Measurements from ENCODE around the gene IL32.

IL32 gene

DNA sequence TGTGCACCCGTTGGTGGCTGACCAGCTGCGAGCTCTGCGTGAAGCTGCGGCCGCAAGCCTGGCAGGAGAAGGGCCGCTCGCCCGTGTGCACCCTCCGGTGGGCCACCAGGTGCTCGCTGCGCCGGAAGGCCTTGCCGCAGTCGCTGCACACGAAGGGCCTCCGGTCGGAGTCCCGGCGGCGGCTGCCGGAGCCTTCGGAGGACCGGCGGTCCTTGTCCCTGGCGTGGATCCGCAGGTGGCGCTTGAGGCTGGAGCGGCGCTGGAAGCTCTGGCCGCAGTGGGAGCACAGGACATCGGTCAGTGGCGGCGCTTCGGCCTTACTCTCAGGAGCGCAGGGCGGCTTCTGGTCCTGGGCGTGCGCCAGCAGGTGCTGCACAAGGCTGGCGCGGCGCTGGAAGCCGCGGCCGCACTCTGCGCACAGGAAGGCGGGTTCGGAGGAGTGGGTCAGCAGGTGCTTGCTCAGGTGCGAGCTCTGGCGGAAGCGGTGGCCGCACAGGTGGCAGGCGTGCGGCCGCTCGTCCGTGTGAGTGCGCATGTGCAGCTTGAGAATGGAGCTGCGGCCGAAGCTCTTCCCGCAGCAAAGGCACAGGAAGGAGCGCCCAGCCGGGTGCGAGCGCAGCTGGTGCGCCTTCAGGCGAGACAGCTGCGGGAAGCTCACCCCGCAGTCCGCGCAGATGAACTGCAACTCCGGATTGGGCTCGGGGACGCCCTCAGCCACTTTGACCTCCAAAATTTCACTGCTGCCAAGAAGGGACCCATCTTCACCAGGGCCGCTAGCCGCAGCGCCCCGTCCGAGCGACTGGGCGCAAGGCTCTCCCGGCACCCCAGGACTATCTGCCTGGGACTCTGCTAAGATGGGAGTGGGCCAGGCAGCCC is 24.5 kb downstream of the IL32 start:
- TF ChIP-seq, protein P1, sequence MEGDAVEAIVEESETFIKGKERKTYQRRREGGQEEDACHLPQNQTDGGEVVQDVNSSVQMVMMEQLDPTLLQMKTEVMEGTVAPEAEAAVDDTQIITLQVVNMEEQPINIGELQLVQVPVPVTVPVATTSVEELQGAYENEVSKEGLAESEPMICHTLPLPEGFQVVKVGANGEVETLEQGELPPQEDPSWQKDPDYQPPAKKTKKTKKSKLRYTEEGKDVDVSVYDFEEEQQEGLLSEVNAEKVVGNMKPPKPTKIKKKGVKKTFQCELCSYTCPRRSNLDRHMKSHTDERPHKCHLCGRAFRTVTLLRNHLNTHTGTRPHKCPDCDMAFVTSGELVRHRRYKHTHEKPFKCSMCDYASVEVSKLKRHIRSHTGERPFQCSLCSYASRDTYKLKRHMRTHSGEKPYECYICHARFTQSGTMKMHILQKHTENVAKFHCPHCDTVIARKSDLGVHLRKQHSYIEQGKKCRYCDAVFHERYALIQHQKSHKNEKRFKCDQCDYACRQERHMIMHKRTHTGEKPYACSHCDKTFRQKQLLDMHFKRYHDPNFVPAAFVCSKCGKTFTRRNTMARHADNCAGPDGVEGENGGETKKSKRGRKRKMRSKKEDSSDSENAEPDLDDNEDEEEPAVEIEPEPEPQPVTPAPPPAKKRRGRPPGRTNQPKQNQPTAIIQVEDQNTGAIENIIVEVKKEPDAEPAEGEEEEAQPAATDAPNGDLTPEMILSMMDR (IDR thresholded peaks at IDR 0.05; ENCODE audit: control insufficient read depth, extremely low read depth, insufficient read depth) = no peak
- H3K4me3 ChIP-seq (ENCODE audit: low read depth, low read length) = no peak overlapping the region
- no peak for DNase-seq (ENCODE audit: low read depth)

DNA sequence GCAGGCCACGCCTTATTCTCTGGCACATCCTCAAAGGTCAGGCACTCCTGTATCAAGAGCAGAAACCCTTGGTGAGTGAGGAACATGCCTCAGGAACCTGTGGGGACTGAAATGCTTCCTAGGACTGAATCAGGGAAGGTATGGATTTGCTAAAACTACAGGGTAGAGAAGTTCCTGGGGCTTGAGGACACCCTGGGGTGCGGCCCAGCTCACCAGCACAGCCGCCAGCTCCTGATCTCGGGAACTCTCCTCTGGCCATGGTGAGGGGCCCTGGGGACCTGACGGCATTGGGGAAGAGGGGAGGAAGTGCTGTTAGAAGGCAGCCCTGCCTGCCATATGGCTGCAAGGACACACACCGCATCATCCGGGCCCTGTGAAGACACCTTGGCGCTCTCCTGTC is 26.1 kb downstream of the IL32 start:
- TF ChIP-seq, protein P1 (IDR thresholded peaks at IDR 0.05; ENCODE audit: control insufficient read depth, extremely low read depth, insufficient read depth) = no peak

DNA sequence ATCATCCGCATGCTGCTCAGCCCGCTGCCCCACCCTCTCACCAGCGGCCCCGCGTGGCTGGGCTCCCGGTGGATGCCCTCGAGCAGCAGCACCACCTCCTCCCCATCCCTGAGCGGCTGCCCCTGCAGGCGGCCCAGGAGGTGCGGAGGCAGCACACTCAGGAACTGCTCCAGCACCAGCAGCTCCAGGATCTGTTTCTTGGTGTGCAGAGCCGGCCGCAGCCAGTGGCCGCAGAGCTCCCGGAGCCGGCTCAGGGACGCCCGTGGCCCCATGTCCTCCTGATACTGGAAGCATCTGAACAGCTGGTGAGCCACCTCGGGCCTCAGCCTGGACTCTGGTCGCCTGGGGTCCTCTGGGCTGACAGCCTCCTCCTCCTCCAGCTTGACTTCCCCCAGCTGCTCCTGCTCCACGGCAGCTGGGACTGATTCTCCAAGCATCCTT is 27.1 kb downstream of the IL32 start:
- DNase-seq (ENCODE audit: low read depth) = no peak
- TF ChIP-seq, protein P1 (IDR thresholded peaks at IDR 0.05; ENCODE audit: control insufficient read depth, extremely low read depth, insufficient read depth) = no peak
- H3K4me3 ChIP-seq (ENCODE audit: low read depth, low read length) = no peak overlapping the region

More for the DNA sequence above, 26.1 kb downstream of the IL32 start:
- H3K4me3 ChIP-seq (ENCODE audit: low read depth, low read length) = no peak overlapping the region
- no peak for DNase-seq (ENCODE audit: low read depth)

DNA sequence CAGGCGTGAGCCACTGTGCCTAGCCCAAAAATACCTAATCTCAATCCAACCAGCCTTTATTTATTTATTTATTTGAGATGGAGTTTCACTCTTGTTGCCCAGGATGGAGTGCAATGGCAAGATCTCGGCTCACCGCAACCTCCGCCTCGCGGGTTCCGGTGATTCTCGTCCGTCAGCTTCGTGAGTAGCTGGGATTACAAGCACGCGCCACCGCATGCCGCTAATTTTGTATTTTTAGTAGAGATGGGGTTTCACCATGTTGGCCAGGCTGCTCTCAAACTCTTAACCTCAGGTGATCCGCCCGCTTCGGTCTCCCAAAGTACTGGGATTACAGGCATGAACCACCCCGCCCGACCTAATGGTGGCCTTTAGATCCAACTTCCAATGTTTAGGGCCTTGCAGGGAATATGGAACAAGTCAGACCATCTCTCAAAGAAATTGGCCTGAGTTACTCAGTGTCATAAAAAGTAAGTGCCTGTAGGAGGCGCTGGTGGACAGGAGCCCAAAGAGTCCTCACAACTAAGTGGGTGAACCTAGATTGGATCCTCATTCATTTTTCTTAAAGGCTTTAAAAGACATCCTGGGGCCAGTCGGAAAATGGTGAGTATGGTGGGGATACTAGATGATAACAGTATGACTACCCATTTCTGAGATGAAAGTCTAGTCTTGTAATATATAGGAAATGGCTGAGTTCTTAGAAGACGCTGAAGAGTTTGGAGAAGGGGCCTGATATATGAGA is 29.0 kb downstream of the IL32 start:
- H3K4me3 ChIP-seq (ENCODE audit: low read depth, low read length) = no peak overlapping the region
- DNase-seq (ENCODE audit: low read depth) = no peak
- TF ChIP-seq, protein P1 (IDR thresholded peaks at IDR 0.05; ENCODE audit: control insufficient read depth, extremely low read depth, insufficient read depth) = 0 out of 2 replicates have a peak, but pooled peaks have one; percentile 3

DNA sequence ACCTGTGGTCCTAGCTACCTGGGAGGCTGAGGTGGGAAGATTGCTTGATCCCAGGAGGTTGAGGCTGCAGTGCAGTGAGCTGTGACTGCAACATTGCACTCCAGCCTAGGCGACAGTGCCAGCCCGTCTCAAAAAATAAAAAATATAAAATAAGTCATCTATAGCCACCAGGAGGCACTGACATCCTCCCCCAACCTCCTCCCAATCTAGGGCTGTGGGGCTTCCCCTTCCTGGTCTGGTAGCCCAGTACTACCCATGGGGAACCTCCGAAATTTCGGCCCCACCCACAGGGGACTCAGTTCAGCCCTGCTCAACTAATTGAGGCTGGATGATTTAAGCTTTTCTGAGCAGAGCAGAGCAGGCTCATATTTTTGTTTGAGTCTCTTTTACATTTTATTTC is 30.4 kb downstream of the IL32 start:
- TF ChIP-seq, protein P1 (IDR thresholded peaks at IDR 0.05; ENCODE audit: control insufficient read depth, extremely low read depth, insufficient read depth) = no peak
- DNase-seq (ENCODE audit: low read depth) = no peak
- no peak overlapping the region for H3K4me3 ChIP-seq (ENCODE audit: low read depth, low read length)

DNA sequence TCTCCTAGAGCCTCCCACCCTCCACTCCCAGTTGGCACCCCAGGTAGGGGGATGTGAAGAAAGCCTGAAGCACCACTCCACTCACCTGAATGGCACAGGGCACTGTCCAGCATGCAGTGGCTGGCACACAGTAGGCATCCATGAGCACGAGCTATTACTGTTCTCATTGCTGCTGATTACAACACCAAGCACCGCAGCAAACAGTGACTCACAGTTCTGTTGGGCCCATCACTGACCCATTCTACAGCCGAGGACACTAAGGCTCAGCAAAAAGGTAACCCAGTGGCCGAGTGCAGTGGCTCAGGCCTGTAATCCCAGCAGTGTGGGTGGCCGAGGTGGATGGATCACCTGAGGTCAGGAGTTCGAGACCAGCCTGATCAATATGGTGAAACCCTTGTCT is 30.9 kb downstream of the IL32 start:
- TF ChIP-seq, protein P1 (IDR thresholded peaks at IDR 0.05; ENCODE audit: control insufficient read depth, extremely low read depth, insufficient read depth) = no peak
- no peak for DNase-seq (ENCODE audit: low read depth)
- no peak overlapping the region for H3K4me3 ChIP-seq (ENCODE audit: low read depth, low read length)
